DND-41 (cell line): Measurements from ENCODE around the gene IMPACT.

Source experiments
- EZH2 ChIP-seq: IDR thresholded peaks from 3 replicates; pipeline ENCODE4 v1.6.1; 2012; ENCODE audit warnings: borderline replicate concordance, low read depth, mild to moderate bottlenecking, moderate library complexity, low read length, inconsistent platforms; ENCODE audit not compliant: severe bottlenecking
- TF ChIP-seq, protein P1 (sequence below): IDR thresholded peaks from 2 replicates; pipeline ENCODE4 v1.5.1; 2012; ENCODE audit warnings: borderline replicate concordance, low read length, moderate library complexity, mild to moderate bottlenecking; ENCODE audit not compliant: poor library complexity, severe bottlenecking; ENCODE audit errors: extremely low read depth

DNA sequence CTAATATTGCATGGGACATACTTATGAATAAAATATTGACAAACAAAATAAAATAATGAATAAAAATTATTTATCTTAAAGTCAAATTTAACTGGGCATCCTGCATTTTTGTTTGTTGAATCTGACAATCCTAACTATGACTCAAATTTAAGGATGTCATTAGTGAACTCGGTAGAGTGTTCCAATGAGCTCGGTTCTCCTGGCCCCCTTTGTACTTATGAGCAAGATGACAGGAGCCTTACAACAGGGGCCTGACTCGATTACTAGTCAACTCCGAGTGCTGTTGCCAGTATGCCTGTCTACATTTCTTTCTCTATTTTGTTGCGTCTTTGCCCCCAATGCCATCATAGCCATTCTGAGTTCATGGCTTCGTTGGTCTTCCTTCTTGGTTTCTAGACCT, 74.3 kb downstream of the IMPACT start:
- TF ChIP-seq, protein P1, sequence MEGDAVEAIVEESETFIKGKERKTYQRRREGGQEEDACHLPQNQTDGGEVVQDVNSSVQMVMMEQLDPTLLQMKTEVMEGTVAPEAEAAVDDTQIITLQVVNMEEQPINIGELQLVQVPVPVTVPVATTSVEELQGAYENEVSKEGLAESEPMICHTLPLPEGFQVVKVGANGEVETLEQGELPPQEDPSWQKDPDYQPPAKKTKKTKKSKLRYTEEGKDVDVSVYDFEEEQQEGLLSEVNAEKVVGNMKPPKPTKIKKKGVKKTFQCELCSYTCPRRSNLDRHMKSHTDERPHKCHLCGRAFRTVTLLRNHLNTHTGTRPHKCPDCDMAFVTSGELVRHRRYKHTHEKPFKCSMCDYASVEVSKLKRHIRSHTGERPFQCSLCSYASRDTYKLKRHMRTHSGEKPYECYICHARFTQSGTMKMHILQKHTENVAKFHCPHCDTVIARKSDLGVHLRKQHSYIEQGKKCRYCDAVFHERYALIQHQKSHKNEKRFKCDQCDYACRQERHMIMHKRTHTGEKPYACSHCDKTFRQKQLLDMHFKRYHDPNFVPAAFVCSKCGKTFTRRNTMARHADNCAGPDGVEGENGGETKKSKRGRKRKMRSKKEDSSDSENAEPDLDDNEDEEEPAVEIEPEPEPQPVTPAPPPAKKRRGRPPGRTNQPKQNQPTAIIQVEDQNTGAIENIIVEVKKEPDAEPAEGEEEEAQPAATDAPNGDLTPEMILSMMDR = no peak
- no peak for TF ChIP-seq EZH2
